CD4-positive, alpha-beta T cell treated with Interferon gamma for 1 hour (primary cell): ENCODE results near the gene NHERF2.

Experiments used
- DNase-seq: peaks from one replicate; pipeline ENCODE4 v3.0.0-alpha.2; 2020

NHERF2 gene

DNA sequence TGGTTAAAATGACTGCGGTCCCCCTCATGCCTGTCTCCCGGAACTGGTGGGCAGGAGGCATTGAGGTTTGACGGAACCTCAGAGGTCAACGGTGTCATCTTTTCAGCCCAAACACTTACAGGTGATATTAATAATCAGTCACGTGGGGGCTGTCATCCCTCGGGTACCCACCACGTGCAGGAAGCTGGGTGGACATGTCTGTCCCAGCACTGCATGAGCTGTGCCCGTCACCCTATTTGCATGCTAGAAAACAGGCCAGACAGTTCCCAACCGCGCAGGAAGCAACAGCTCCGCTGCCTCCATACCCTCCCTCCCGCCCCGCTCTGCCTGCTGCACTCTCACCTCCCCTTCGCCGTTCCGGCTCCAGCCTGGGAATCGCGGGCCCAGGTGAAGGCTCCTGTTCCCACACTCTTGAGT is 35.6 kb upstream of the NHERF2 start:
- peak; percentile 79 for DNase-seq

DNA sequence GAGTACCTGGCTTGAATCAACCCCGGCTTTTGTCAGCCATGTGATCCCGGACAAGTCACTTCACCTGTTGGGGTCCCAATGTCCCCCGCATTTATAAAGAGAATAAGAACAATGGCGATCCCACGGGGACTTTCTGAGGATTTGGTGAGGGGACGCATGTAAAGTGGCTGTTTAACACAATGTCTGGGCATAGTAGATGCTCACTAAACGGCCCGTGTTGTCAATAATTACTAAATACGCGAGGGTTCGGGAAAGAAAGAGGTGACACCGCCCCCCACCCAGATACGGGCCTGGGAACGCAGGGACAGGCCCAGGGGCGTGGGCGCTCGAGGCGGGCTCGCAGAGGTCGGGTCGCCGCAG is 35.1 kb upstream of the NHERF2 start:
- DNase-seq: no peak

GRCh38 chr16:1991948-1992703 is 34.6 kb upstream of the NHERF2 start:
- peak; percentile 96 for DNase-seq

DNA sequence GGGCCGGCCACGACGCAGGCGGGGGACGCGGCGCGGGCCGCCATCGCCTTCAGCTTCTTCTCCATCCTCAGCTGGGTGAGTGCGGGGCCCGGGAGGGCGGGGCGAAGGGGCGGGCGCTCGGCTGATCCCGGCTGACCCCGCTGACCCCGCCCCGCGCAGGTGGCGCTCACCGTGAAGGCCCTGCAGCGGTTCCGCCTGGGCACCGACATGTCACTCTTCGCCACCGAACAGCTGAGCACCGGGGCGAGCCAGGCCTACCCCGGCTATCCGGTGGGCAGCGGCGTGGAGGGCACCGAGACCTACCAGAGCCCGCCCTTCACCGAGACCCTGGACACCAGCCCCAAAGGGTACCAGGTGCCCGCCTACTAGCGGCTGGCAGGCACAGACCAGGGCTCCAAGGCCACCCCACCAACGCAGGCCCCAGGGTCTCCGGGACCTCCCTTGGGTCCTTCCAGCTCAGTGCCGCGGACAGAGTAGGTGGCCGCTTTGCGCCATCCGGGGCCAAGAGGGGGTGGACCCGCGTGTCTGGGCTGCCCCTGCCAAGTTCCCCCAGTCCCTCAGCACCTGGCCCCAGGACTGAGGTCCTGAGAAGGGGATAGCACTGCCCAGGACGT is 33.9 kb upstream of the NHERF2 start:
- no peak for DNase-seq

DNA sequence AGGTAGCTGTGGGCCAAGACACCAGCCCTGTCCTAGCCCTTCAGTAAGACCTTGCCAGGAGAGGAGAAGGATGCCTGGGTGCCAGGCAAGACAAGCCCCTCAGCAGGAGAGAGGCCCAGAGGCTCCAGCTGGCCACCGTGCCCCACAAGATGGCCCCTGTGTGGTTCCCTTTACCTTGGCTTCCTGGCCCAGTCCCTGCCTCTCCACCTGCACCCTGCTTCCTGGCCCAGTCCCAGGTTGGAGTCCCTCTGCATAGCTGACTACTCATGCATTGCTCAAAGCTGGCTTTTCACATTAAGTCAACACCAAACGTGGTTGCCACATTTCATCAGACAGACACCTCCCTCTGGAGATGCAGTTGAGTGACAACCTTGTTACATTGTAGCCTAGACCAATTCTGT is 33.0 kb upstream of the NHERF2 start:
- DNase-seq: no peak

GRCh38 chr16:1997494-1998359 is 29.0 kb upstream of the NHERF2 start:
- no peak for DNase-seq

DNA sequence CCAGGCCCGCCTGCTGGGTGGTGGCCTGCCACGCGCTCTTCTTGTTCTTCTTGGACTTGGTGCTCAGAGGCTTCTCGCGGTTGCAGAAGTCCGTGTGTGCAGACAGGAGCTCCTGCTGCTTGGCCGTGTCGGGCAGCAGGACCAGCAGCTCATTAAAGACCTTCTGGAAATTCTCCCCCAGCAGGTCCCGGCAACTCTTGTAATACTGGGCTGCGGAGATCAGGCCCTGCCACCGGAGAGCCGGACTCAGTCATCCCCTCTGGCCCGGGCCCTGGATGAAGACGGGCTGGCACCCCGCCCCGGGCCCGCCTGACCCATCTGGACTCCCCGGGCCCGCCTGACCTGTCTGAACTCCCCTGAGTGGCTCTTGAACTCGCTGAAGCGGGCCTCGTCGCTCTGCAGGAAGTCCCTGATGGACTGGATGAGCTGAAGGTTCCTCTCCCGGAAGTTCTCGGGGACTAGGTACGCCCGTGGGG is 28.3 kb upstream of the NHERF2 start:
- DNase-seq: no peak

DNA sequence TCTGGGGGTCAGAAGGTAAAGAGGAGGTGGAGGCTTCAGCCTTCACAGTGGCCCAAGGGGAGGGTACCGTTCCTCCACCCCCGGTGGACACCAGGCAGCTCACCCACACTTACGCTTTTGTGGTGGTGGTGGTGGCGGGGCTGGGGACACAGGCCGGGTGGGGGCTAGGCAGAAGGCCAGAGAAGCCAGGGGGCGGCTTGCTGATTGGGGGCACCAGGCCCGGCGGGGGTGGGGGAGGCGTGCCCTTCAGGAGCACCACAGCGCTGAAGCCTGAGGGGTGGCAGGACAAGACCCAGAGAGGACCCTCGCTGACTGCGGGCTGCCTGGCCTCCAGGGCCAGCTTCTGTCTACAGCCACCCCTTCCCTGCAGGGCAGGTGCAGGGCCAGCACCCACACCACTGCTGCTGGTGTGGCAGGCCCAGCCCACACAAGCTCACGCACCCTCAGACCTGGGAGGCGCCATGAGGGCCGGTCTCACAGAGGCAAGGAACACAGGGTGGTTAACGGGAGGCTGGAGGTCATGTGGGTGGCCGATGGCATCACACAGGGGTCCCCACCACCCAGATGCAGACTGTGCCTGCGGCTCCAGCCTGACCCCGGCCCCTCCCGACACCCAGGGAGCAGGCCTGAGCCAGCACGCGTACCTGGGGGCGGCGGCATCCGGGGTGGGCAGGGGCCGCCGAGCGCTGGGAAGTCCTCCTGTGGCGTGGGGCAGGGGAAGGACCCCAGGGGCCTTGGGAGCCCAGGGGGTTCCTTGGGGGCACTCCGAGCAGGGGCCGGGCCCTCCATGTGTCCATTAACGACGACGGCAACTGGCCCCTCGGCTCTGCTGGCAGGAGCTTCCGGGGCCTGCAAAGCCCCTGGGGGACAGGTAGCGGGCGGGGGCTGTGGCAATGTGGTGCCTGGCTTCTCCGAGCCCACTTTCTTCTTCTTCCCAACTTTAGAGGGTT is 27.6 kb upstream of the NHERF2 start:
- DNase-seq: no peak

GRCh38 chr16:1999866-2000514 is 26.7 kb upstream of the NHERF2 start:
- DNase-seq: no peak

- DNase-seq: no peak
Measured at GRCh38 chr16:2001035-2001434, 25.7 kb upstream of the NHERF2 start.

GRCh38 chr16:2001456-2002355 is 25.0 kb upstream of the NHERF2 start:
- no peak for DNase-seq

DNA sequence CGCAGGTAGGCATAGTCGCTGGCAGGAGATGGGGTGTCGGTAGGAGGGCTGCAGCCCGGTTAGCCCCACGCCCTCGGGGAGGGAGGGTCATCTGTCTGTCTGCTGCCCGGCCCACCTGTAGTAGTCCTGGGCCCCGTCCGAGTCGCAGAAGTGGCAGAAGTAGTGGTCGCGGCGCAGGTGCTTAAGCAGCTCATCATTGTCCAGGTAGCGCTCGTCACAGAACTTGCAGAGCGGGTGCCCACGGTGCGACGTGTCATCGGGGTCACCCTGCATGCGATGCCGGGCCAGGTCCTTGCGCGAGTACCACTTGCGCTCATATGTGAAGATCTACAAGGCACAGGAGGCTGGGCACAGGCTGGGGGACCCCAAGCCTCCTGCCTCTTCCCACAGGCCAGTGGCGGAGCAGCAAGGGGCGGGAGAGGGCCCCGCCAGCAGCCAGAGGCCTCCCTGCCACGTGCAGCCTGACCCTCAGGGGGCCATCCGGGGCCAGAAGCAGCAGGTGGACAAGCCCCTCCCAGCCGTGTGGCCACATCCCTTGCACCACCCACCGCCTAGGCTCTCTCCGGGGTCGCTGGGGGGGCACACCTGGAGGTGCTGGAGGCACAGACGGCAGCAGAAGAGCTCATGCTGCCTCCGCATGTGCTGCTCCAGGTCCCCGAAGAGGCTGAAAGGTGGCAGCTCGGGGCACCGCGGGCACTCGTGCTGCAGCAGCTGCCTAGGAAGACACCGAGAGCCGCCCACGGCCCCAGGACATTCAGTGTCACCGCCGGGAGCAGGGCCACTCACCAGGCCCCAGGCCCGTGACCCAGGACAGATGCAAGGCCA is 24.1 kb upstream of the NHERF2 start:
- DNase-seq: no peak

DNA sequence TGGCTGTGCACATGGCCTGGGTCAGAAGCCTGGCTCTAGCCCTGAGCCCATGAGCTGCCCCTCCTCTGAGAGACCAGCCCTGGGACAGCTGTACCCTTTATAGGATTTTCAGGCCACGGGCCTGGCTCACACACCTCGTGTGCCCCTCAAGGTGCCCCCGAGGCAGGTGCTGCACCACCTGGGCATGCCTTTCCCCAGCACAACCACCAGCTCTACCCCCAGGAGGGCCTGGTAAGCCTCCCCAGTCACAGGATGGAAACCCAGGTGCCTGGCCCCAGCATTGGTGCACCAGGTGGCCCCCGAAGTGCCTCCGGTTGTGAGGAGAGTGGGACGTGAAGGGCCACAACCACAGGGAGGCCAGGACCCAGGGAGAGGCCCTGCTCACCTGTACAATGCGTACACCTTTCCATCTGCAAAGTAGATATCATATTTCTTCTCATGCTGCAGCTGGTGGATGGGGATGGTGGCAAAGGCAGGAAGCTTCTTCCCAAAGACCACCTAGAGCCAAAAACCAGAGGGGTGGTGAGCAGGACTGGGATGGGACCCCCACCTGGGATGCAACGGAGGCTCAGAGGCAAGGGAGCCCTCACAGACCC is 23.4 kb upstream of the NHERF2 start:
- DNase-seq: no peak

DNA sequence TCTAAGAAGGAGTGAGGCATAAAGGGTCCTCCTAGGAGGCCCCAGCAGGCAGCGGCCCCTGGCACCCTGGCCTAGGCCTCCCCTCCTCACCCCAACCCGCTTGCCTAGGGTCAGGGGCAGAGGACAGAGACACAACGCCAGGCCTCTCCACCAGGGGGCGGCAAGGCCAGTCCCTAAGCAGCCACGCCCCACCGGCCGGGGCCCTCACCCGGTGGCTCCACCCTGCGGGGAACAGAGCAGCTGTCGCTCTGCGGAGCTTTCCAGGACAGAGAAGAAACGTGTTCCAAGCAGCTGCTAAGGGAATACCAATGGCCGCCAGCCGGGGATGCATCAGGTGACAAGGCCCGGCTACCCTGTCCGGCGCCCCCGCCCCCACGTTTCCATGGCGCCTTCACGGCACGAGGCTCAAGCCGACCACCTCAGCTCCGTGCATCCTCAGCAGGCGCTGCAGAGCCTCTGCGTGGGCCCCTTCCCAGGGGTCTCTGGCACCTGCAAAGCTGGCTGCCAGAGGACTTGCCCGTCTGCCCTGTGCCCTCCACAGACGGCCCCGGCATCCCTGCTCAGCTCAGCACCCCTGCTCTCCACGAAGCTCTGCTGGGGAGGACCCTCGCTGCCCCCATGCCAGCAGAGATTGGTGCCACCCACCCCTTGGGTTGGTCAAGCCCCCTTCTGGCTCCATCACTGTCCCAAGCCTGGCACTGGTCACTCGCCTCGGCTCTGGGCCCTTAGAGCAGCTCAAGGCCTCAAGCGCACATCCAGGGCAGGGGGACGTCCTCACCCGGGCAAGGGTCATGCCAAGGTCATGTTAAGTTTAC is 22.7 kb upstream of the NHERF2 start:
- DNase-seq: peak; percentile 85

DNA sequence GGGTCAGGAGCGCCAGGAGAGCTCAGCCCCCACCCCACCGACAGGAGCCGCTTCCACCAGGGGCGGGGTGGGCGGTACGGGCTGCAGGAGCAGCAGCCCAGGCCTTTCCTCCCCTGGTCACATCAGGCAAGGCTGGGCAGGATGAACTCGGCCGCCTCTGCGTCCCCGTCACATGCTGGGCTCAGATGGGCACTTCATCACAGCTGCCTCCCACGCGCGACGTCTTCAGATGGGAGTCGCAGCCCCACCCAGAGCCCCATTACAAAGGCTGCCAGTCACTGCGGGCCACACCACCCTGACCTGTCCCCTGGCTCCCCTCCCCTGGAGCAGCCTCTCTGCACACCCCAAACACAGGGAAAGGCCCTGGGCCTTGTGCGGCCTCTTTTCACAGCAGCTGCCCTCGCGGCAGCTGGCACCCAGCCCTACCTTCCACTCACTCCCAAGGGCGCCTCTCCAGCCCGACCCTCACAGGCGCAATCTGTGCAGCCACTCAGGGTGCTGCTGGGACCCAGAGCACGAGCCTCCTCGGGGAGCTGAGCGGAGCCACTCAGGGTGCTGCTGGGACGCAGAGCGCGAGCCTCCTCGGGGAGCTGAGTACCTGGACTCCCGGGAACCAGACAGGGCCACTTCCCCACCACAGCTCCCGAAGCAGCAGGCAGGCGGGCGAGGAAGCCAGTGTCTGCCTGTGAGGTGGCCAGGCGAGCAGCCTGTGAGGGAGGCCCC is 21.7 kb upstream of the NHERF2 start:
- DNase-seq: no peak

DNA sequence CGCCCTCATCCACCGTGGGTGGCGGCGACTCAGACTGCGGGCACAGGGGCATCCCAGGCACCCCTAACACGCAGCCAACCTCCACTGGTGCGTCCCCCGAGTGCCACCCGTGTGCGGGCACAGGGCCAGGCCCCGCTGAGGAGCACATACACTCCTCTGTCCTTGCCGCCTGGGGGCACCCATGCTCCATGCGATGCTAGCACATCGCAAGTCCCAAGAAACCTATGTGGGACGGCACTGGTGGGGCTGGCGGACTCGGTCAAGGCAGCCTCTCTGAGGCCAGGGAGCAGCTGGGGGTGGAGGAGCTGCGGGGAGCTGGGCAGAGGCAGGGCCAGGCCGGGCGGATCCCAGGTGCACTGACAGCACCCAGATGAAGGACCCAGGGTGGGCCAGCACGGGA is 21.1 kb upstream of the NHERF2 start:
- peak; percentile 28 for DNase-seq

- no peak for DNase-seq
Measured at GRCh38 chr16:2006317-2006716, 20.4 kb upstream of the NHERF2 start.
